Measurements from ENCODE around the gene GALNT2. TPM values are rescaled to one million over a fixed set of nuclear protein-coding genes. Genes with fewer than 3 reads are reported as not detected.

The GALNT2 gene
- total RNA-seq, 1 experiment from 2014 or later, result 62.2 TPM

DNA sequence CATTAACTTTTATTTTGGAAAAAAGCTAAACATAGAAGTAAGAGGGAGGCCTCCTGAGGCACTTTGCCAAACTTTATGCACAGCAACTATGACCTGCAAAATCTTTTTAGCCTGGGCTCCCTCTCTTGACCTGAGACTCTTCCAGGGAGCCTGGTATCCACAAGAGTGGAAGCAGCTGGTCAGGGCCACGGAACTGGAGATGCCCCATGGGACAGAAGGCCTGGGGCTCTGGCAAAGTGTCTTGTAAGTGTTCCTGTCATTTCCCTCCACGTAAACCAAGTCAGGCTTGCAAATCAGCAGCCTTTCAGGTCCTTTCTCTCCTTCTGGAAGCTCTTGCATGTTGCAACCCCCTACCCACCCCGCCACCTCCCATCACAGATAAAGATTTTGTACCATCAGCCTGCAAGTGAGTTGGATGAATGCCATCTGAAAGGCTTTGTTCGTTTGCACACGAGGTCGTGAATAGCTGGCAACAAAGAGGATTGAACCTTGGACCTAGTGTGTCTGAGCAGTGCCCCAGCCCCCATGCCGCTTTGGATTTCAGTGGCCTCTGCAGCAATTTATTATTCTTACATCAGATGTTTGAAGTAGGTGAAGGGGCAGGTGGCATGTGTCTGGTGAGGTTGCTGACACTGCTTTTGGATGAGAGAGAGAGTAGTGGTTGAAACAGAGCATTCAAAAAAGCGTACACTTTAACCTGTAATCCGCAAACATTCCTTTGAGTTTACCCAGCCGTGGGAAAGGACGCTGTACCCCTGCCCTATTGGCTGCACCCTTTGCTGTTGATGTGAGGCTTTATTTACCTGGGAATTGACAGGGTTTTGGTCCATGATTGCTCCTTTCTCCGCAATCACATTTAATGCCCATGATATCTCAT is 91.6 kb downstream of the GALNT2 start:
- Histone ChIP-seq H3K4me1 (peaks cover 29% of the 10 kb centered on the region), H3K27me3 (replicated peaks; ENCODE audit: control insufficient read depth, insufficient read depth, low read length) (no peaks in the 10 kb centered on the region), H3K36me3 (ENCODE audit: control insufficient read depth, insufficient read depth, low read length) (no peaks in the 10 kb centered on the region), H3K4me3 (ENCODE audit: low read depth, low read length) (no peak overlapping the region), H3K9me3 (no peaks in the 10 kb centered on the region)
- ChIA-PET POLR2A (interaction anchor here (0.7 kb wide), 1 partner anchor 35 kb away, joined by 3 read pairs; no protein-coding TSS in a partner anchor), CTCF (no interaction called here)
- Mint-ChIP-seq H3K9me3 (ENCODE audit: unreplicated experiment) (no peaks in the 10 kb centered on the region), H3K4me3 (ENCODE audit: unreplicated experiment) (peak overlapping the region; percentile 1), H3K36me3 (ENCODE audit: insufficient read depth, unreplicated experiment) (peaks cover 5% of the 10 kb centered on the region), H3K4me1 (ENCODE audit: low read depth, unreplicated experiment) (peaks cover 23% of the 10 kb centered on the region), H3K27me3 (ENCODE audit: insufficient read depth, unreplicated experiment) (no peaks in the 10 kb centered on the region), H3K27ac (ENCODE audit: unreplicated experiment) (peak overlapping the region; percentile 58)
- intact Hi-C loops (cut with micrococcal nuclease; ENCODE audit: unreplicated experiment), result loop anchor here (2.0 to 5.0 kb wide), 4 partner anchors 22 to 91 kb away; partner anchors contain the start of gene GALNT2
- BruUV-seq (replicated peaks), result no TSS peak
- DNase-seq, result peak; percentile 75 to 83
- TF ChIP-seq, protein P1, sequence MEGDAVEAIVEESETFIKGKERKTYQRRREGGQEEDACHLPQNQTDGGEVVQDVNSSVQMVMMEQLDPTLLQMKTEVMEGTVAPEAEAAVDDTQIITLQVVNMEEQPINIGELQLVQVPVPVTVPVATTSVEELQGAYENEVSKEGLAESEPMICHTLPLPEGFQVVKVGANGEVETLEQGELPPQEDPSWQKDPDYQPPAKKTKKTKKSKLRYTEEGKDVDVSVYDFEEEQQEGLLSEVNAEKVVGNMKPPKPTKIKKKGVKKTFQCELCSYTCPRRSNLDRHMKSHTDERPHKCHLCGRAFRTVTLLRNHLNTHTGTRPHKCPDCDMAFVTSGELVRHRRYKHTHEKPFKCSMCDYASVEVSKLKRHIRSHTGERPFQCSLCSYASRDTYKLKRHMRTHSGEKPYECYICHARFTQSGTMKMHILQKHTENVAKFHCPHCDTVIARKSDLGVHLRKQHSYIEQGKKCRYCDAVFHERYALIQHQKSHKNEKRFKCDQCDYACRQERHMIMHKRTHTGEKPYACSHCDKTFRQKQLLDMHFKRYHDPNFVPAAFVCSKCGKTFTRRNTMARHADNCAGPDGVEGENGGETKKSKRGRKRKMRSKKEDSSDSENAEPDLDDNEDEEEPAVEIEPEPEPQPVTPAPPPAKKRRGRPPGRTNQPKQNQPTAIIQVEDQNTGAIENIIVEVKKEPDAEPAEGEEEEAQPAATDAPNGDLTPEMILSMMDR (IDR thresholded peaks at IDR 0.05; ENCODE audit: insufficient read depth in 1 of 2, low read depth in 1 of 2, low read length in 1 of 2, severe bottlenecking in 1 of 2, unreplicated experiment in 1 of 2), result no peak

DNA sequence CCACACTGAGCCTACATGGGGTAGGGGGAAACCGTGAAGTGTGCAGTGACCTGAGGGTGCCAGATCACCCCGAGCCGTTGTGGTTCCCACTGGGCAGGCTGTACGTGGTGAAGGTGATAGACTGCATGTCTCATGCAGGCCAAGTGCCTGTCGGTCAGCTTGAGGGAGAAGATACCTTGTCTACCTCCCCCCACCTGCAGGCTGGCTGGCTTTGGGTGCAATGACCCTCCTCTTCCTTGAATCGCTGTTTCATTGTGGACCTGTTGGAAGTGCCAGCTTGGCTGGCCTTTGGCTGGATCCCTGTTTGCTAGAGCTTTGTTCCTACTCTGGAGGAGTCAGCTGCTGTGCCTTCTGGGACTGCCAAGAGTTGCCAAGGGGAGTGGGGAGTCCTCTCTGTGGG is 92.5 kb downstream of the GALNT2 start:
- no peak for DNase-seq
- Mint-ChIP-seq H3K9me3 (ENCODE audit: unreplicated experiment) (no peaks in the 10 kb centered on the region), H3K27me3 (ENCODE audit: insufficient read depth, unreplicated experiment) (no peaks in the 10 kb centered on the region), H3K4me1 (ENCODE audit: low read depth, unreplicated experiment) (peaks cover 23% of the 10 kb centered on the region), H3K4me3 (ENCODE audit: unreplicated experiment) (peak overlapping the region; percentile 1), H3K36me3 (ENCODE audit: insufficient read depth, unreplicated experiment) (peaks cover 5% of the 10 kb centered on the region), H3K27ac (ENCODE audit: unreplicated experiment) (peak overlapping the region; percentile 58)
- Histone ChIP-seq H3K4me1 (peaks cover 29% of the 10 kb centered on the region), H3K27me3 (replicated peaks; ENCODE audit: control insufficient read depth, insufficient read depth, low read length) (no peaks in the 10 kb centered on the region), H3K36me3 (ENCODE audit: control insufficient read depth, insufficient read depth, low read length) (no peaks in the 10 kb centered on the region), H3K4me3 (ENCODE audit: low read depth, low read length) (no peak overlapping the region), H3K9me3 (no peaks in the 10 kb centered on the region)
- CTCF ChIA-PET, result no interaction called here
- POLR2A ChIA-PET, result no interaction called here
- intact Hi-C loops (cut with micrococcal nuclease; ENCODE audit: unreplicated experiment), result loop anchor here (2.0 to 5.0 kb wide), 4 partner anchors 23 to 92 kb away; partner anchors contain the start of gene GALNT2
- BruUV-seq (replicated peaks), result no TSS peak
- TF ChIP-seq, protein P1 (IDR thresholded peaks at IDR 0.05; ENCODE audit: insufficient read depth in 1 of 2, low read depth in 1 of 2, low read length in 1 of 2, severe bottlenecking in 1 of 2, unreplicated experiment in 1 of 2), result no peak

DNA sequence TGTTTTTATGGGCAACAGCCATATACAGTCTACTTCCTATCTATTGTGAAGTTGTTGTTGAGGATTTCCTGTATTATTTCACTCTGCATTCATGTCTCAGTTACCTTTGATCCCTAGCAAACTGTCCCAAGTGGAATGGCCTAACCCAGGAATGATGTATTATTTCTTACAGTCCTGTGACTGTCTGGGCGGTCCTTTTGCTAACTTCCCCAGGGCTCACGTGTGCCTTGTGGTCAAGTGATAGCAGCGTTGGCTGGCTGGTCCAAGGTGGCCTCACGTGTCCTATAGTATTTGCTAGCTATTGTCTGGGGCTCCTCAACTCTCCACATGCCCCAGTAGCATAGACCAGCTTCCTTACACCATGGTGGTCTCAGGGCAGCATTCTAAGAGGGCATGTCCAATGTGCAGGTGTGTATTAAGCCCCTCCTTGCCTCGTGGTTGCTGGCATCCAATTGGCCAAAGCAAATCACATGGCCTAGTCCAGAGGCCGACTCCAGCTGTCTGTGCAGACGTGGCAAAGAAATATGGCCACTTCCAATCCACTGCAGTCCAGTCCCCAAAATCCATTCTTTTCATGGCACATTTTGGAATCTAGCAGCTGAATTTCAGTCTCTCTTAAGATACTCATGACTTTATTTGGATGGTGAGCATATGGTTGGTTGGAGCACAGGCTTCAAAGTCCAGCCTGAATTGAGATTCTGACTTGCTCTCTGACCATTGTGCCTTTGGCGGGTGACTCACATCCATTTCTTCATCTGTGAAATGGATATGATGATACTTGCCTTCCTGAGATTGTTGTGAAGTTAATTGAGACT is 94.1 kb downstream of the GALNT2 start:
- H3K36me3 Mint-ChIP-seq (ENCODE audit: insufficient read depth, unreplicated experiment), result peaks cover 5% of the 10 kb centered on the region
- no peaks in the 10 kb centered on the region for H3K27me3 ChIP-seq (replicated peaks; ENCODE audit: control insufficient read depth, insufficient read depth, low read length)
- POLR2A ChIA-PET, result no interaction called here
- no peaks in the 10 kb centered on the region for H3K36me3 ChIP-seq (ENCODE audit: control insufficient read depth, insufficient read depth, low read length)
- DNase-seq, result no peak
- H3K27ac Mint-ChIP-seq (ENCODE audit: unreplicated experiment), result peak overlapping the region; percentile 40
- H3K27me3 Mint-ChIP-seq (ENCODE audit: insufficient read depth, unreplicated experiment), result no peaks in the 10 kb centered on the region
- intact Hi-C loops (cut with micrococcal nuclease; ENCODE audit: unreplicated experiment), result no loop called here
- CTCF ChIA-PET, result no interaction called here
- BruUV-seq (replicated peaks), result no TSS peak
- H3K4me1 Mint-ChIP-seq (ENCODE audit: low read depth, unreplicated experiment), result peaks cover 23% of the 10 kb centered on the region
- TF ChIP-seq, protein P1 (IDR thresholded peaks at IDR 0.05; ENCODE audit: insufficient read depth in 1 of 2, low read depth in 1 of 2, low read length in 1 of 2, severe bottlenecking in 1 of 2, unreplicated experiment in 1 of 2), result no peak
- no peaks in the 10 kb centered on the region for H3K9me3 ChIP-seq
- peaks cover 29% of the 10 kb centered on the region for H3K4me1 ChIP-seq
- H3K4me3 ChIP-seq (ENCODE audit: low read depth, low read length), result no peak overlapping the region
- no peaks in the 10 kb centered on the region for H3K9me3 Mint-ChIP-seq (ENCODE audit: unreplicated experiment)
- no peak overlapping the region for H3K4me3 Mint-ChIP-seq (ENCODE audit: unreplicated experiment)
